Stimulated activated CD4-positive, alpha-beta T cell treated with anti-CD3 and anti-CD28 coated beads, TNF-alpha, amount 100 ng/mL, for 1 hour (primary cell): Measurements from ENCODE around the gene CXCR4.
"Not testable (repeated sequence)": the region's sequence is repeated elsewhere in the genome, so short reads cannot be mapped to it uniquely, and the experiment has no call there.

ENCODE experiments used
- DNase-seq, 3 donors: peaks; one replicate each; pipeline ENCODE4 v3.0.0-alpha.2; 2020; ENCODE audit warnings: low read depth in 3 of 3, low spot score in 1 of 3

CXCR4 gene

GRCh38 chr2:136077107-136077506 lies 40.8 kb downstream of the CXCR4 start:
- no peak for DNase-seq

GRCh38 chr2:136075476-136075875 lies 42.5 kb downstream of the CXCR4 start:
- no peak for DNase-seq

GRCh38 chr2:136072621-136073020 lies 45.3 kb downstream of the CXCR4 start:
- DNase-seq: no peak

- not testable (repeated sequence) for DNase-seq
These were observed 46.1 kb downstream of the CXCR4 start for GRCh38 chr2:136071887-136072286.

GRCh38 chr2:136070913-136071312 lies 47.0 kb downstream of the CXCR4 start:
- DNase-seq: no peak

- DNase-seq: no peak
These were observed 48.2 kb downstream of the CXCR4 start for GRCh38 chr2:136069773-136070172.

- no peak for DNase-seq
These were observed 49.2 kb downstream of the CXCR4 start for GRCh38 chr2:136068581-136069227.

GRCh38 chr2:136067897-136068580 lies 49.9 kb downstream of the CXCR4 start:
- DNase-seq: no peak

- no peak for DNase-seq
These were observed 50.5 kb downstream of the CXCR4 start for GRCh38 chr2:136067459-136067858.

GRCh38 chr2:136065907-136066306 lies 52.0 kb downstream of the CXCR4 start:
- DNase-seq: no peak

- DNase-seq: no peak
These were observed 52.6 kb downstream of the CXCR4 start for GRCh38 chr2:136065384-136065783.
